ENCODE data around the gene TMEM31.
A peak's percentile ranks its signal among the peaks of the same experiment; 100 is the strongest.

Gene TMEM31, protein sequence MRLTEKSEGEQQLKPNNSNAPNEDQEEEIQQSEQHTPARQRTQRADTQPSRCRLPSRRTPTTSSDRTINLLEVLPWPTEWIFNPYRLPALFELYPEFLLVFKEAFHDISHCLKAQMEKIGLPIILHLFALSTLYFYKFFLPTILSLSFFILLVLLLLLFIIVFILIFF

DNA sequence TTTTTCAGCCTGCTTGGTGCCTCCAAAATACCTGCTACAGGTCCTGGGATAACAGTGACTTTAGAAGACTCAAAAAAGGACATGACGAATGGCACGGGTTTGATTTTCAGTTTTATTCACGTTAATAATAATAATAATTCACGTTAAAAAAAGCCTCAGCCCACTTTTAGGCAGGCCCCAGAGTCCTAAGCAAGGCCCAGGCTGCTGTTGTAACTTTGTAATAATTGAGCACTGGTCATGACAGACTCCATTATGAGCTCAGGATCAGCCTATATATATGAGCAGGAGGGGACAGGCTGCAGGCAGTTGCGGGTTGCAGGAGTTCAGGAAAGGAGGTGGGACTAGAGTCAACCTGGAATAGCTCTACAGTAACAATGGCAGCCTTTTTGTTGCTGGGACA, at the start of gene TMEM31:
TMEM31 (plus strand) TSS at position 301 of the 400 bp plus-strand sequence. CDS start 1,350 bp downstream, outside the sequence.
- DNase-seq (ENCODE audit: low spot score), result no peak

DNA sequence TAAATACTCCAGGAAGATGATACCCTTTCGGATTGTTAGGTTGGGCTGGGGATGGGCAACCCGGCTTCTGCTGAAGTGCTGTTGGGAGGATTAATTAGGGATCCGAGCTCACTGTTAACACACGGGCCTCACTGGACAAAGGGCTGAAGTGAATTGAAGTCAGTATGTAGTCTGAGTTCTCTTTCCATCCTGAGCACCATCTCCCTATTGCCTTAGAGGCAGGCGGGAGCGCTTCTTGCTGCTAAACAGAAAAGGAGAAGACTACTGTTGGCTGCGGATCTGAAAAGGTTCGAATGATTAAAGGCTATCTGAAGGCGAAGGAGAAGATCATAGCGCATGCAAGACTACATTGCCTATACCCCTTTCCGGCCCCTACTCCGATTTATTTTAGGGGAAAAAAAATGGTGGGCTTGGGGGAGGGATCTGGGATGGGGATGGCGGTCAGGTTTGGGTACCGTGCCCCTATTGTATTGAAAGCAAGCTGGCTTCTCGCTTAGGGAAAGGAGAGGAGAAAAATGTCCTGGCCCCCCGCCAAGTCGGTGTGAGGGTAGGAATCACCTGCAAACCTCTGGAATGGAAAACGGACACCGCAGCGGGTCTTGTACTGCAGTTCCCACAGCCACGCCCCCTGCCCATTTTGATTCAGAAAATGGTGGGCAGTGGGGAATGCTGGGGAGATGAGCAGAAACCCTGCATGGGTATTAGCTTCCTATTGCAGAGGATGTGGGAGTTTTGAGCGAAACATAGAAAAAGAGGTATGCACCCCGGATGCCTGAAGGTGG, 46.5 kb upstream of the TMEM31 start:
- DNase-seq (ENCODE audit: low spot score), result no peak

DNA sequence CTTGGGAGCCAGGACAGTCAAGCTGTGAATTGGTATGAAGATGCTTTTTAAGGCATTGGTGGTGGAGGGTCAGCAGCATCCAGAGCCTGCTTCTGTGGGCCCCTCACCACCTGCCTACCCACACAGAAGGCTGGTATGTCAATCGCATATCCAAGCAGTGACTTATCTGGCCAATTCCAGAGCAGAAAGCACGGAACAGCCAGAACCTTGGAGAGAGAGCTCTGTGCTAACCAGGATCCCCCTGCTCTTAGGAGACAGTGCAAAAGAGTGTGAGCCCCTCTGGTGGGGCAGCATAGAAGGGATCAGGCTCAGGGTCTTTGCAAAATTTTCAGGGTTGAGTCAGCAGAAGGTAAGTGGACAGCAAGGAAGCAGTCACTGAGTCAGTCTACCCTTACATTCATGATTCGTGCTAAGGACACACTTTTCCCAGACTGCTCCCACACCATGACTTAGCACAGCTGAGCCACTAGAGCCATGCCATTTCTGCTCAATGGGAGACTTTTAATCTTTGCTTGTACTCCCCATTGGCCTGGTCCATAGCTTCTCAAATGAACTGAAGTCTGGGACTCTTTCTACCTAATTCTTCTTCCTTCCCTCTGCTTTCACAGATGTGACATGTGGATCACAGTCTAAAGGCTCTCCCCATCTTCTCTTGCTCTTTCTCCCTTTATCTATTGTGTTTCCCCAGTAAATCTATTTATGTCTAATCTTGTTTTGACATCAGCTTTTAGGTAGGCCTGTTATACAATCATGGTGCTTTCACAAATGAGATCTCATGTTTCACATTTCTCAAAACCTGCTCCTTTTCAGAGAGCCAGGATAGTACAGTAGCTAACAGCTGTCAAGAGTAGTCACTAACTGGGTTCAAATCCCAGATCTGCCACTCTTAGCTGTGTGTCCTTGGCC, 44.3 kb upstream of the TMEM31 start:
- DNase-seq (ENCODE audit: low spot score), result no peak

DNA sequence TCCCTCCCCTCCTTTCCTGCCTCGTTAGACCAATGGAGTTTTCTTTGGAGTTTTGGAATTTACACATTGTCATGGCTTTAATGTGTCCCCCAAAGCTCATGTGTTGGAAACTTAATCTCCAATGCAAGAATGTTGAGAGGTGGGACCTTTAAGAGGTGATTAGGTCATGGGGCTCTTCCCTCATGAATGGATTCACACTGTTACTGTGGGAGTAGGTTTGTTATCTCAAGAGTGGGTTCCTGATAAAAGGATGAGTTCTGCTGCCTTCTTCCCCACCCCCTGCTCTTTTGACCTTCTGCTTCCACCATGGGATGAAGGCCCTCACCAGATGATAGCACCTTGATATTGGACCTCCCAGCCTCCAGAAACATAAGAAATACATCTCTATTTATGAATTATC, 41.0 kb upstream of the TMEM31 start:
- no peak for DNase-seq (ENCODE audit: low spot score)

GRCh38 chrX:103674531-103675454, 35.9 kb upstream of the TMEM31 start:
- DNase-seq (ENCODE audit: low spot score), result no peak

DNA sequence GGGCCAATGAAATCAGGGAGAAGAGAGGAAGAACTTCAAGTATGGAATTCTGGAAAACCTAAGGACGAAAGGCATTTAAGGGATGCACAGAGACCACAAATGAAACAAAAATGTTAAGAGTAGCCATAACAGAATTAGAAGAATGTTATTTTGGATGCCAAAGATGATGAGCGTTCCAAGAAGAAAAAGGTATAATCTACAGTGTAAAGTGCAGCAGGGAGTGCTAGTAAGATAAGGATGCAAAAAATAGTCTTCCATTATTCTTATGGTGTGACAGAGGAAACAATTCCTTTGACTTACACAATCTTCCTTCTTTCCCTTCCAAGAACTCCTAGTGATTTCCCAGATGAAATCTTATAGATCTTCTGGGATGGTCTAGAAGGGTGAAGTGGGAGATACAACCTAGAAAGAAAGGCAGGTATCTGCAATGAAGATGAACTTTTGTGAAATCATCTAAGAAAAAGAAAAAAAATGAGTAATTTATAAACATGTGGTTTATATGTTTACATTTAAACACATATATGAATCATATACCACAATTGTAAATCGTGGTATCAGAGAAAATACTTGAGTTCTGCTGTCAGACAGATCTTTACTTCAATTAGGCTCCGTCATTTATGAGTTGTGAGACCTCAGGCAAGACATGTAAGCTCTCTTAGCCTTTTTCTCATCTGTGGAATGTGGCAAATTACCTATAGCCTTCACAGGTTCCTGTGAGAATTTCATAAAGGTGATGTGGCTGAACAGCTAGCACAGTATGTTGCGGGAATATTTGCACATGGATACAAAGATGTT, 32.3 kb upstream of the TMEM31 start:
- DNase-seq (ENCODE audit: low spot score), result no peak

DNA sequence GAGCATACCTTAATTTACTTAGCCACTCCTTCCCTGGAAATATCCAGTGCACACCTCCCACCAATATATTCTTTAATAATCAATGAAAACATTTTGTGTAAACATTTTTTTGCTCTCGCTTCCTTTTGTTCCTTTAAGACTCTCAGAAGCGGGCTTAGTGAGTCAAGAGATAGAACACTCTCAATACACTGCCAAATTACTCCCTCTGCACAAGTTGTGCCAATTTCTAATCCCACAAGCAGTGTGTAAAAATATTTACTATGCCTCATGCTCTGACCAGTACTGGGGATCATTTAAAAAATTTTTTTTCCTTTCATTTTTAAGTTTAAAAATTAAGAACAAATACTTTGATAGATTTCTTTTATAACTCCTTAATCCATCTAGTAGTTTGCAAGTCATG, 29.3 kb upstream of the TMEM31 start:
- no peak for DNase-seq (ENCODE audit: low spot score)

GRCh38 chrX:103685396-103685795, 25.3 kb upstream of the TMEM31 start:
- peak; percentile 28 for DNase-seq (ENCODE audit: low spot score)

- peak; percentile 96 for DNase-seq (ENCODE audit: low spot score)
Observed at GRCh38 chrX:103686199-103687072, 24.3 kb upstream of the TMEM31 start, which contains the start of gene MORF4L2. Gene MORF4L2, minus strand, starts transcription at chrX:103686699. Its CDS starts 9,672 bp downstream, at chrX:103677027.

- DNase-seq (ENCODE audit: low spot score), result peak; percentile 82
Observed at GRCh38 chrX:103687073-103687695, 23.5 kb upstream of the TMEM31 start.

- DNase-seq (ENCODE audit: low spot score), result peak; percentile 47
Observed at GRCh38 chrX:103687696-103688201, 23.0 kb upstream of the TMEM31 start.

DNA sequence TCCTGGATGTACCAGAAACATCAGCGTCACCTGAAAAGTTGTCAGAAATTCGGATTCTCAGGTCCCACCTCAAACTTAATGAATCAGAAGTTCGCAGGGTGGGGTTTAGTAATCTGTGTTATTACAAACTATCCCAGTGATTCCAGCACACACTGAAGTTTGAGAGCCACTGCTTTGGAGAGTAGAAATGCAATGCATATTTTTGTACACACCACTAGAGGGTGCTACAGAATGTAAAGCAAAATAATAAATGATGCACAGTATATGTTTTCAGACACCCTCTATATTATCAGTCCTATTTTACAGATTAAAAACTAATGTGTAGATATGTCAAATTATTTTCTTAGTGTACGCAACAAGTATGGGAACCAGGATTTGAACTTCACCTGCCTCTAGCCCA, 21.8 kb upstream of the TMEM31 start:
- peak; percentile 53 for DNase-seq (ENCODE audit: low spot score)

- no peak for DNase-seq (ENCODE audit: low spot score)
Observed at GRCh38 chrX:103691059-103691458, 19.6 kb upstream of the TMEM31 start.

GRCh38 chrX:103697687-103698086, 13.0 kb upstream of the TMEM31 start:
- DNase-seq (ENCODE audit: low spot score), result no peak

DNA sequence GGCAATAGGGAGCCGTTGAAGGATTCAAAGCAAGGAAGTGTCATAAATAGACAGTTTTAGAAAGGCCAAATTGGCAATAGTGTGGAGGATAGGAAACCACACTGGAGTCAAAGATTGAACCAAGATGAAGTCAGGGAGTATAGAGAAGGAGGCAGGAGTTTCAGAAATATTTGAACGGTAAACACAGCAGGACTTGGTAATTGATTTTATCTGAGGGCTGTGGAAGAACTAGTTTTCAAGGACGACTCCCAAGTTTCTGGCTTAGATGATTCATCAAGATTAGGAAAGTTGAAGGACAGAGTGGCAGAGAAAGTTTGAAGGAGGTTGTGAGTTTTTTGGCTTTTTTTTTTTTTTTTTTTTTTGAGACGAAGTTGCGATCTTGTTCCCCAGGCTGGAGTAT, 11.5 kb upstream of the TMEM31 start:
- no peak for DNase-seq (ENCODE audit: low spot score)

DNA sequence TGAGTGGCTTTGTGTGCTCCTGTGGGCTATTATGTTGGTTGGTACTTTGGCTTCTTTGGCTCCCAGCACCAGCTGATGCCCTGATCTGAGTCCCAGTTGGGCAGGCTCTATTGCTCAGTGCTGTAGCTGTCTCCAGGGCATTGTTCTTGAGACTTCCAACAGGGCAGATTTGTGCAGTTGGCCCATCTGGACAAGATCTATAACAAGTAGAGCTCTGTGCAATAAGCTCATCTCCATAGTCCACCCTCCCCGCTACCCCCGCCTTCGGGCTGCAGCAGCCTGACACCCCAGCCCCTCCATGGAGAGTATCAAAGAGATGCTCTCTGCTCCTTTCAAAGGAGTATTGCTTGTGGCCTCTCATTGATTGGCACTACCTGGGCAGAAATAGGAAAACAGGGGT, 5.8 kb upstream of the TMEM31 start:
- DNase-seq (ENCODE audit: low spot score), result no peak

DNA sequence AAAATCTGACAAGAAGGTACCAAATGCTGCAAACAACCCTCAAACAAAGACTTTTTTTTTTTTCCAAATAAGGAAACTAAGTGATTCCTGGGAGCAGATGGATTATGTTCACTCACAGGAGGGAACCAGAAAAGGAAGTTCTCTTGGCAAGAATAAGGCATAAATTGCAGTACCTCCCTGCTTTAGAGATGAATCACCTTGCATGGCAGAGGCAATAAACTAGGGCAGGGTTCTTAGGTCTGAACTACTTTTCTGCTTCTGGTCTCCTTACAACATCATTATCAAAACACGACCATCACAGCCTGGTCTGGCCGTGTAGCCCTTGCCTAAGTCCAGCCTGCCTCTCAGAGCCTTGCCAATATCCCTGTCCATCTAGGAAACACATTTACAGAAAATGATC, 6.3 kb downstream of the TMEM31 start:
- DNase-seq (ENCODE audit: low spot score), result no peak

DNA sequence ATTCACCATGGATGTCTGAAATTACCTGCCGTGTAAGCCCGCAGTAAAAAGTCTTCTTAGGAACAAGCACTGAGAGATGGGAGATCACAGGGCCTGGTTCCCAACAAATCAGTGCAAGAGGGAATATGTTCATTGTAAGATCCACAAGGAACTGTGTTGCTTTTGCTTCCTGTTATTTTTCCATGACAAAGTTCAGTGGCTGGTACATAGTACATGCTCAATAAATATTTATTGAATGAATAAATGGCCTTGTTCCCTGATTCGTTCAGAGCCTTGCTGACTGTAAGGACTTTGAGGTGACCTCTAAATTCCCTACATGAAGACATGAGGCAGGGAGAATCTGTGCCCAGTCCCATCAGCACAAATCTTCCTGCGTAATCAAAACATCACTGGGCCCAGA, 7.4 kb downstream of the TMEM31 start:
- DNase-seq (ENCODE audit: low spot score), result no peak

GRCh38 chrX:103722505-103722904, 11.8 kb downstream of the TMEM31 start:
- DNase-seq (ENCODE audit: low spot score), result no peak
